Lung (tissue), 13 donors: ENCODE measurements around the gene ZNF564. TPM values are rescaled to one million over a fixed set of nuclear protein-coding genes. Genes with fewer than 3 reads are reported as not detected.

Experiments
- ATAC-seq: fragments of 200-7000 bp; cut with Tn5 transposase; one replicate; pipeline ENCODE4 v1.9.1; 2020; ENCODE audit warnings: moderate number of reproducible peaks; ENCODE audit not compliant: insufficient read depth, low FRiP score
- DNase-seq, 3 donors: peaks; one replicate each; pipeline ENCODE4 v3.0.0-alpha.2; 2013 to 2017
- H3K27ac ChIP-seq, 2 donors: one replicate each; pipeline ENCODE4 v1.5.1; 2013; ENCODE audit warnings: mild to moderate bottlenecking in 2 of 2, moderate library complexity in 2 of 2, control low read depth in 1 of 2, inconsistent platforms in 1 of 2, low read depth in 1 of 2, low read length in 1 of 2
- H3K27me3 ChIP-seq, 3 donors: one replicate each; pipeline ENCODE4 v1.5.1; 2013; ENCODE audit warnings: low read length in 2 of 3; ENCODE audit not compliant: control insufficient read depth in 3 of 3, insufficient read depth in 3 of 3
- H3K36me3 ChIP-seq, 4 donors: one replicate each; pipeline ENCODE4 v1.5.1; 2013; ENCODE audit warnings: low read length in 4 of 4, mild to moderate bottlenecking in 1 of 4, moderate library complexity in 1 of 4; ENCODE audit not compliant: control insufficient read depth in 4 of 4, insufficient read depth in 4 of 4
- H3K4me1 ChIP-seq, 5 donors: one replicate each; pipeline ENCODE4 v1.5.1; 2013; ENCODE audit warnings: low read length in 5 of 5, mild to moderate bottlenecking in 2 of 5, moderate library complexity in 1 of 5; ENCODE audit not compliant: control insufficient read depth in 5 of 5, insufficient read depth in 5 of 5
- H3K4me3 ChIP-seq: one replicate; pipeline ENCODE4 v1.5.1; 2013; ENCODE audit warnings: mild to moderate bottlenecking, control low read depth, moderate library complexity
- H3K9ac ChIP-seq, 2 donors: one replicate each; pipeline ENCODE4 v1.5.1; 2013; ENCODE audit warnings: low read length in 2 of 2, control low read depth in 1 of 2; ENCODE audit not compliant: insufficient read depth in 1 of 2
- H3K9me3 ChIP-seq, 4 donors: one replicate each; pipeline ENCODE4 v1.5.1; 2013; ENCODE audit warnings: low read length in 3 of 4, mild to moderate bottlenecking in 1 of 4, moderate library complexity in 1 of 4; ENCODE audit not compliant: control insufficient read depth in 4 of 4, insufficient read depth in 3 of 4
- WGBS, 2 donors: extraction: QIAGEN DNeasy Blood & Tissue Kit; methylation state at CpG; one replicate each; pipeline ENCODE4 v1.1.7; 2013; 5-methylcytosine and 5-hydroxymethylcytosine counted together
- polyA plus RNA-seq, 2 donors: library from polyadenylated mRNA; stranded (reverse); fragments of 200-250 nt; gene quantifications; one replicate each; pipeline ENCODE4 v1.2.1, GENCODE V29; 2013
- small RNA-seq: library from RNA; depleted of rRNA; stranded (forward); fragments of <200 nt; gene quantifications from one replicate; pipeline ENCODE3, GENCODE V24; 2014; ENCODE audit warnings: low replicate concordance
- total RNA-seq, 2 donors: library from RNA; depleted of rRNA in 1 of 2; stranded (reverse); fragments of >200 nt in 1 of 2; gene quantifications; one replicate each; pipeline ENCODE4 v1.2.1, GENCODE V29; 2014 to 2021
- TF ChIP-seq, protein P1 (sequence below): IDR thresholded peaks from 2 replicates; pipeline ENCODE4 v1.5.1; 2012; ENCODE audit warnings: mild to moderate bottlenecking; ENCODE audit errors: control extremely low read depth, extremely low read depth
- donor health status: control.
- donor health status: control.
- donor health status: Bipolar disorder and iron deficiency.
- donor health status: healthy.
- donor health status: DM: yes; HTN: yes; CAD: no.

The ZNF564 gene
- total and polyA plus RNA-seq, 4 donors, result 5.2 to 26.3 (median 8.2) TPM

DNA sequence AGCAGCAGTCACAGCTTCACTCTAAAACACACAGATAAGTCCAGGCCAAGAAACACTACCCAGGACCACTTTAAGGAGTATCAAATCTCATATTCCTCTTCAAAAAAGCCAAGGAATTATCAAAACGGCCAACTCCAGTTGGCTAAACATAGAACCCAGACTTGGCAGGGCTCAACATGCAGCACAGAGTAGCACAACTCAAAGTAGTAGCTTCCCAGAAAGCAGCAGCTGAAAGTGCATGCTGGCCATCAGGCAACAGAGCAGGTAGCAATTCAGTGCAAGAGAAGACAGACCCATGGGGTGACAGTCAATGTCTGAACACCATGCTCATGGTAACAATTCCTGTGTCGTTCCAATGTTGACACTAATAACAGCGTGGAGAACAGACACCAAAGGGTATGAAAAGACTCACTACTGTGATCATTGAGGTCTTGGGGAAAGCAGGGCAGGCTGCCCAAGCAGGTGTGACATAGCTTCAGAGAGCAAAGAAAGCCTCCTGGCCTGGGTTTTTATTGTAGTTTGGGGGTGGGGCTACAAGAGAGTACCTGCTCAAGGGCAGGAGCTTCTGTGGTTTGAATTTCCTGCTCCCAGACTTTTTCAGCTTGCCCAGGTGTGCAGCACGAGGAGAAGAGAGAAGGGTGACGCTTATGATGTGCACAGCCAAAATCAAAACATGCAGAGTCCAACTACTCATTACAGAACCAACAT is 72.9 kb downstream of the ZNF564 start:
- TF ChIP-seq, protein P1, sequence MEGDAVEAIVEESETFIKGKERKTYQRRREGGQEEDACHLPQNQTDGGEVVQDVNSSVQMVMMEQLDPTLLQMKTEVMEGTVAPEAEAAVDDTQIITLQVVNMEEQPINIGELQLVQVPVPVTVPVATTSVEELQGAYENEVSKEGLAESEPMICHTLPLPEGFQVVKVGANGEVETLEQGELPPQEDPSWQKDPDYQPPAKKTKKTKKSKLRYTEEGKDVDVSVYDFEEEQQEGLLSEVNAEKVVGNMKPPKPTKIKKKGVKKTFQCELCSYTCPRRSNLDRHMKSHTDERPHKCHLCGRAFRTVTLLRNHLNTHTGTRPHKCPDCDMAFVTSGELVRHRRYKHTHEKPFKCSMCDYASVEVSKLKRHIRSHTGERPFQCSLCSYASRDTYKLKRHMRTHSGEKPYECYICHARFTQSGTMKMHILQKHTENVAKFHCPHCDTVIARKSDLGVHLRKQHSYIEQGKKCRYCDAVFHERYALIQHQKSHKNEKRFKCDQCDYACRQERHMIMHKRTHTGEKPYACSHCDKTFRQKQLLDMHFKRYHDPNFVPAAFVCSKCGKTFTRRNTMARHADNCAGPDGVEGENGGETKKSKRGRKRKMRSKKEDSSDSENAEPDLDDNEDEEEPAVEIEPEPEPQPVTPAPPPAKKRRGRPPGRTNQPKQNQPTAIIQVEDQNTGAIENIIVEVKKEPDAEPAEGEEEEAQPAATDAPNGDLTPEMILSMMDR, result no peak
- DNase-seq (no peak), ATAC-seq (no peak)
- no peak overlapping the region for H3K9ac ChIP-seq
- peaks cover 3 to 8% (median 5%) of the 10 kb centered on the region in 5 donors for H3K4me1 ChIP-seq
- 61 to 76% methylated on average over 5 of the region's 5 CpGs for WGBS, 2 donors
- H3K4me3 ChIP-seq, result no peak overlapping the region
- no peaks in the 10 kb centered on the region for H3K27me3 ChIP-seq
- H3K36me3 ChIP-seq, result no peaks in the 10 kb centered on the region
- H3K9me3 ChIP-seq, result peaks cover 0 to 3% (median 0%) of the 10 kb centered on the region in 4 donors
- H3K27ac ChIP-seq, result no peak overlapping the region

Small RNA genes lying within 50 kb of the gene (small RNA-seq; reads per million reads assigned to genes)
- gene MTCO1P27, result not detected
- not detected for gene PPIAP20

Other genes starting within 250 kb of the ZNF564 start
- 1 to 10 TPM; 3.2 to 4.9 TPM for gene ZNF563, start 217.8 kb downstream of the ZNF564 start, total RNA-seq
- 1 to 10 TPM; 1.6 to 1.9 TPM for gene ZNF563, start 217.8 kb downstream of the ZNF564 start, polyA plus RNA-seq
- gene ZNF442, start 185.8 kb downstream of the ZNF564 start, total RNA-seq, result 1 to 10 TPM; 4.7 to 7.2 TPM
- gene ZNF442, start 185.8 kb downstream of the ZNF564 start, polyA plus RNA-seq, result 1 to 10 TPM; 1.1 to 1.9 TPM
- gene ZNF799, start 150.2 kb downstream of the ZNF564 start, total RNA-seq, result 1 to 10 TPM; 5.4 to 9.8 TPM
- 1 to 10 TPM; 3.6 to 6.2 TPM for gene ZNF799, start 150.2 kb downstream of the ZNF564 start, polyA plus RNA-seq
- 1 to 10 TPM; 3.3 to 9.4 TPM for gene ZNF443, start 110.5 kb downstream of the ZNF564 start, total RNA-seq
- gene ZNF443, start 110.5 kb downstream of the ZNF564 start, polyA plus RNA-seq, result 1 to 10 TPM; 1.4 to 2.6 TPM
- gene ZNF709, start 66.7 kb downstream of the ZNF564 start, total RNA-seq, result 10 to 100 TPM in 1 of 2 donors, 1 to 10 TPM in 1; 2.6 to 14.6 TPM
- gene ZNF709, start 66.7 kb downstream of the ZNF564 start, polyA plus RNA-seq, result 1 to 10 TPM in 1 of 2 donors, under 1 TPM in 1; 0.64 to 1.3 TPM
- gene ZNF490, start 59.3 kb upstream of the ZNF564 start, total RNA-seq, result 10 to 100 TPM in 1 of 2 donors, 1 to 10 TPM in 1; 7.7 to 10.4 TPM
- gene ZNF490, start 59.3 kb upstream of the ZNF564 start, polyA plus RNA-seq, result under 1 TPM; 0.94 to 0.96 TPM
- 10 to 100 TPM; 20.7 to 33.4 TPM for gene ZNF791, start 59.4 kb upstream of the ZNF564 start, total RNA-seq
- 10 to 100 TPM in 1 of 2 donors, 1 to 10 TPM in 1; 5.5 to 10.1 TPM for gene ZNF791, start 59.4 kb upstream of the ZNF564 start, polyA plus RNA-seq
- 100 to 1,000 TPM in 1 of 2 donors, 10 to 100 TPM in 1; 38.7 to 160 TPM for gene MAN2B1, start 115.3 kb upstream of the ZNF564 start, total RNA-seq
- gene MAN2B1, start 115.3 kb upstream of the ZNF564 start, polyA plus RNA-seq, result 100 to 1,000 TPM in 1 of 2 donors, 10 to 100 TPM in 1; 93.2 to 118 TPM
- 10 to 100 TPM in 1 of 2 donors, 1 to 10 TPM in 1; 7.9 to 11.9 TPM for gene WDR83, start 115.3 kb upstream of the ZNF564 start, total RNA-seq
- gene WDR83, start 115.3 kb upstream of the ZNF564 start, polyA plus RNA-seq, result 10 to 100 TPM; 11.8 to 15.8 TPM
- 10 to 100 TPM; 65.0 to 78.8 TPM for gene DHPS, start 130.4 kb upstream of the ZNF564 start, total RNA-seq
- gene DHPS, start 130.4 kb upstream of the ZNF564 start, polyA plus RNA-seq, result 10 to 100 TPM; 70.7 to 80.8 TPM
- gene GNG14, start 136.5 kb upstream of the ZNF564 start, total RNA-seq, result not detected
- gene GNG14, start 136.5 kb upstream of the ZNF564 start, polyA plus RNA-seq, result not detected
- gene FBXW9, start 145.1 kb upstream of the ZNF564 start, total RNA-seq, result 10 to 100 TPM; 10.7 to 17.1 TPM
- gene FBXW9, start 145.1 kb upstream of the ZNF564 start, polyA plus RNA-seq, result 10 to 100 TPM in 1 of 2 donors, 1 to 10 TPM in 1; 6.8 to 13.0 TPM
- gene TNPO2, start 172.4 kb upstream of the ZNF564 start, total RNA-seq, result 10 to 100 TPM; 54.7 to 63.0 TPM
- gene TNPO2, start 172.4 kb upstream of the ZNF564 start, polyA plus RNA-seq, result 10 to 100 TPM; 29.5 to 31.5 TPM
- gene TRIR, start 183.2 kb upstream of the ZNF564 start, total RNA-seq, result 100 to 1,000 TPM in 1 of 2 donors, 10 to 100 TPM in 1; 77.2 to 144 TPM
- gene TRIR, start 183.2 kb upstream of the ZNF564 start, polyA plus RNA-seq, result 100 to 1,000 TPM; 226 to 422 TPM
- gene GET3, start 186.0 kb upstream of the ZNF564 start, total RNA-seq, result 10 to 100 TPM; 33.4 to 75.0 TPM
- gene GET3, start 186.0 kb upstream of the ZNF564 start, polyA plus RNA-seq, result 100 to 1,000 TPM in 1 of 2 donors, 10 to 100 TPM in 1; 78.8 to 112 TPM
- gene BEST2, start 200.3 kb upstream of the ZNF564 start, total RNA-seq, result not detected
- under 1 TPM in 1 of 2 donors, not detected in 1; 0.02 TPM for gene BEST2, start 200.3 kb upstream of the ZNF564 start, polyA plus RNA-seq
- gene HOOK2, start 224.1 kb upstream of the ZNF564 start, total RNA-seq, result 10 to 100 TPM; 46.9 to 67.4 TPM
- gene HOOK2, start 224.1 kb upstream of the ZNF564 start, polyA plus RNA-seq, result 10 to 100 TPM; 39.8 to 54.3 TPM
- gene JUNB, start 240.0 kb upstream of the ZNF564 start, total RNA-seq, result 100 to 1,000 TPM; 121 to 205 TPM
- gene JUNB, start 240.0 kb upstream of the ZNF564 start, polyA plus RNA-seq, result 100 to 1,000 TPM; 111 to 689 TPM